HG02885 (cell line): ENCODE measurements around the gene ITPK1.

Experiments used
- ATAC-seq: cut with Tn5 transposase; IDR thresholded peaks from one replicate; pipeline ENCODE4 v1.9.1; 2021; ENCODE audit warnings: mild to moderate bottlenecking; ENCODE audit not compliant: unreplicated experiment, poor library complexity

ITPK1 gene

GRCh38 chr14:92931681-92932447 is 183.9 kb downstream of the ITPK1 start:
- ATAC-seq: no peak

DNA sequence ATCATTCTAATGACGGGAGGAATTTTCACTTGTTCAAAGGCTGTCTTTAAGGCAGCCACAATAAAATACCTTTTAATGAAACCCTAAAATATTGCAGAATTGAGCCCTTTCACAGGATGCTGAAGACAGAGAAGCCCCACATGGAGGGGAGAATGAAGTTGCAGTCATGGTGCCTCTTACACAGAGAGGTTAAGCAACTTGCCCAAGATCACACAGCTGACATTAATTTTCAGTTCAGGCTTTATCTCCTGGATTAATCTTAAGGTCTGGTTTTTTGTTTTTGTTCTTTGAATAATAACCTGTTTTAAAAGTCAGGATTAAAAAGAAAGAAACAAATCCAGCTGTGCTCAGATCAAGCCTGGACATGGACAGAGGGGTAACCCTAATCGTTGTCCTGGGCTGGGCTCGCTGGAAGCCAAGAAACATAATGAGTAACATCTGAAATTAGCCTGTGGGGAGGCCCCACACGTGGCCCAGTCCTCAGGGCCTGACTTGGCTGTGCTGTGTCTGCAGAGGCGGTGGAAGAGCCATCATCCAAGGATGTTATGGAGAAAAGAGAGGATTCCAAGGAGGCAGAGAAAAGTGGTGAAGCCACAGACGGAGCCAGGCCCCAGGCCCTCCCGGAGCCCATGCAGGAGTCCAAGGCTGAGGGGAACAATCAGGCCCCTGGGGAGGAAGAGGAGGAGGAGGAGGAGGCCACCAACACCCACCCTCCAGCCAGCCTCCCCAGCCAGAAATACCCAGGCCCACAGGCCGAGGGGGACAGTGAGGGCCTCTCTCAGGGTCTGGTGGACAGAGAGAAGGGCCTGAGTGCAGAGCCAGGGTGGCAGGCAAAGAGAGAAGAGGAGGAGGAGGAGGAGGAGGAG is 184.8 kb downstream of the ITPK1 start:
- no peak for ATAC-seq

DNA sequence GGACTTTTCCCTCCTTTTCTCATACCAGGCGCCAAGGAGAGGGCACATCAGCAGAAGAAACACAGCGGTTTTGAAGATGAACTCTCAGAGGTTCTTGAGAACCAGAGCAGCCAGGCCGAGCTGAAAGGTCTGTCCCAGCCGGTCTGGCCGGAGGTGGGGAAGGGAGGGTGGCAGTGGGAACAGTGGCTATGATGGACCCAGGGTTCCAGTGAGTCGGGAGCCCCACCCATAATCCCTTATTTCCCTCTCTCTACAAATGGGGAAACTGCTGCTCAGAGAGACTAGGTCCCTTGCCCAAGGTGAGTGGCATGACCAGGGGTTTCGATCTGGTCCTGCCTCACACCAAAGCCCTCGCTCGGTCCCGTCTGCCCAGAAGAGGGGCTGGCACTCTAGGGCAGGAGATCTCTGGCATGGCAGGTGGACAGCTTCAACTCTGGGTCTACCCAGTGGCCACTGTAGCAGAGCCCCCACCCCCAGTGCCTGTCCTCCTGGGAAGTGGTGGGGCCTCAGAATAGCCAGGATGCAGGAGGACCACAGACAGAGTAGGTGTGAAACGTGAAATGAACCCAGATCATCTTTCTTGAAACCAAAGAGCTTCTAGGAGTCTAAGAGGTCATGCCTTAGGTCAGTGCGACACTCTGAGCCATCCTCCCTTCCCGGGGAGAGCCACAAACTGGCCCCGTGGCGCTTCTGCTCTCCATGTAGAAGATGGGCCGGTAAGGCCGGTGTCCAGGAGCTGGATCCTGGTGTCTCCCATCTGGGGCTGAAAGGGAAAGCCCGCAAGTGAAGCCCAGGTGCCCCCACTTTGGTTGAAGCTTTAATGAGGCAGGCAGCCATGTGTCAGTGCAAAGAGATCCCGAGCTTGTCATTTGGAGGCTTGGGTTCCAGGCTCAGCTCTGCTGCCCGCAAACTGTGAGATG is 185.8 kb downstream of the ITPK1 start:
- ATAC-seq: no peak

DNA sequence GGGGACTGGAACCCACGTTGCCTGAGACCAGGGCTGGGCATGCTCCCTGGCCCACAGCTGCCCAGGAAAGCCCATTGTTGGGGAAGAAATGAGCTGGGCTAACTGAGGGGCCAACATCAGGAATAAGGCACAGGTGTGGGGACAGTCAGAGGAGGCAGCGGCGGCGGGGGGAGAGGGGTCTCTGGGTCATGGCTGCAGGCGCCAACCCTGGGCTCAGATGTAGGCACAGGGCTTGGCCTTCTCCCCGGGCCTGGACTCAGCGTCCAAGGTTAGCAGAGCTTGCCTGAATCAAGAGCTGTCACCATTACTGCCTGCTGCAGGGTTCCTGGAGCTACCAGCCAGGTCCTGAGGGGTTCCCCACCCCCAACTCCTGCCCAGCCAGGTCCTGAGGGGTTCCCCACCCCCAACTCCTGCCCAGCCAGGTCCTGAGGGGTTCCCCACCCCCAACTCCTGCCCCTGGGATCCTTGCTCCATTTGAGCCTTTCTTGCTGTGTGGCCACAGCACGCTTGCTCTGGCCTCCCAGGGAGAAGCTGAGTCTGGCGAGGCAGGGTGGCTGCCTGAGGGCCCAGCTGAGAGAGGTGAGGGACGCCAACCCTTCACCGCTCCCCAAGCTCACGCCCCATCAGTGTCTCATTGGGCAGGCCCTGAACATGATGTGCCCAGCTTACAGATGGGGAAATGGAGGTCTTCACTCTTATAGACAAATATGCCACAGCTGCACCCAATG is 186.6 kb downstream of the ITPK1 start:
- no peak for ATAC-seq

GRCh38 chr14:92928258-92928629 is 187.5 kb downstream of the ITPK1 start:
- no peak for ATAC-seq

DNA sequence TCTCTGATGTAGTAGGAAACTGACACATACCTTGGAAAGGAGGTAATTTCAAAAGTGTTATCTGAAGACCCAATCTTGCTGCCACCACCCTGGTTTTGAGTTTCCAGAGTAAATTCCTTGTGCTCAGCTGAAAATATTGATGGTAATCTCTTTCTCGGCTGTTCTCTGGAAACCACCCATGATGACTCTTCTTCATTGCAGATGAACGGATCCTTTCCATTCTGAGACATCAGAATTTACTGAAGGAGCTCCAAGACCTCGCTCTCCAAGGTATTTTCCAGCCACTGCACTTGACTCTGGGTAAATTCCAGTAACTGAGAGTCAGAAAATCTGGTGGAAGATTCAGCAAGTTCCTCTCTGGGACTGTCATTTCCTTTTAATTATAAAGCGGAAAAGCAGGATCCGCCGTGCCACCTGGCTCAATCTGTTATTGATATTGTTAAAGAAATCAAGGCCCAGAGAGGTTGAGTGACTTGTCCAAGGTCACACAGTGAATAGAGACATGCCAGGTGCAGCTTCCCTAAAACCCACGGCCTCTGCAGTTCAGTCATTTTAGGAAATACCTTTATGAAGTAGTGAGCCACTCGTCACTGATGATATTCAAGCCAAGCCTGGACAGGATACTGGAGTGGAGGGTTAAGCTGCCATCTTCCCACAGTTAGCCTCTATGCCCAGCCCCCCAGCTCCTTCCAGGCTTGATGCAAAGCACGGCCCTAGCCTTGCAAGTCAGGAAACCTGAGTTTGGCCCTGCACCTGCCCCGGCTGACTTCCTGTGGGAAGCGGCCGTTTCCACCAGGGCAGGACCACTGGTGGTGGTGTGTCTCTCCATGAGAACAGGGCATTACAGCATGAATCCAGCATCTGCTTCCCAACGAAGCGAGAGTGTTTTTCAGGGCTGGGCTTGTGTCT is 188.1 kb downstream of the ITPK1 start:
- ATAC-seq: no peak

DNA sequence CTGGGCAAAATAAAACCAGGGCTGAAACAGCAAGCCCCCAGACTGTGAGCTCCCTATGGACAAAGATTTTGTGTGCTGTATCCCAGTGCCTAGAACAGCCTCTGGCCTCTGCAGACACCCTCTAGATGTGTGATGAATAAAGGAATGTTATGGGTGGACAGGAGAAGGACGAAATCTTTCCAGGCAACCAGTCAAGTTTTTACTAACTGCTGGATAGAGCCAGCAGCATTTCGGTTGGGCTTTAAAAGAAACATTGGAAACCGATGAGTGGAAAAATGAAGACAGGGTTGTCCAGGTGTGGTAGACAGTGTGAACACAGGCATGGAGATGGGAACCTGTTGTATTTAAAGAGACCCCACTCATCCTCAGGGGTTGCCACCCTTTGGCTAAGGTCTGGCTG is 188.8 kb downstream of the ITPK1 start:
- ATAC-seq: no peak

- no peak for ATAC-seq
Measured at GRCh38 chr14:92926180-92926845, 189.4 kb downstream of the ITPK1 start.

DNA sequence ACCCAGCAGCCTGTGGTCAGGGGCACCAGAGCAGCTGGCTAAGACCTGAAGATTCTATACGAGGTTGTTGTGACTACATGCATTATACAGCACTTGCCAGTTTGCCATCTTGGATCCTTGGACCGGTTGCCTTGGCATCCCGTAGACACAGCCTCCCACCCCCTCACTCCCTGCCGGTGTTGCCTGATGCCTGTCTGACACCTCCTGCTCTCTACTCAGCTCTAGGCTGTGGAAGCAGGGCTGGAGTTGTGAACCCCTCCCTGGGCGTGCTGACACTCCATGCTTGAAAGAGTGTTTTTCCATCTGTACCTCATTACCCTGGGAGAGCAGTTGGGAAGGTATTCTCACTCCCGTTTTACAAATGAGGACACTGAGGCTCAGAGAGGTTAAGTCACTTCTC is 190.3 kb downstream of the ITPK1 start:
- ATAC-seq: no peak

DNA sequence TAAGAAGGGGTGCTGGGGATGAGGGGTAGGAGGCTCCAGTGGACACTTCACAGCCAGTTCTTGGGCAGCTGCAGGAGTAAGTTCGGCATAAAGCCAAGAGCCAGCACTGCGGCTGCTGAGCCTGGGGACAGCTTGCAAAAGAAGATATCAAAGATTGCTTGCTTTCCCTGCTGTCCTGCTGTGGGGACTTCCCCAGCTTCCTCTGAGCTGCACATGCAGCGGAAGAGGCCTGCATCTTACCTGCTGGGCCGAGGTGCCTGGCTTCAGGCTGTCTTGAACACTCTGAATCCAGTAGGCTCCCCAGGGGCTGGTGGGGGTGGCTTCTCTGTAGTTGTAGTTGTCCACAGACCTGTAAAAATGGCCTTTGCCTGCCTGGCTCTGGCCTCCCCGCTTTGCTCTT is 191.5 kb downstream of the ITPK1 start:
- no peak for ATAC-seq

GRCh38 chr14:92923744-92924103 is 192.0 kb downstream of the ITPK1 start:
- no peak for ATAC-seq

GRCh38 chr14:92922883-92923743 is 192.6 kb downstream of the ITPK1 start, which contains the start of gene CHGA:
Gene CHGA (plus strand): TSS chr14:92923150. CDS start chr14:92923360, 210 bp downstream.
- no peak for ATAC-seq

- no peak for ATAC-seq
Measured at GRCh38 chr14:92922155-92922735, 193.5 kb downstream of the ITPK1 start.

- no peak for ATAC-seq
Measured at GRCh38 chr14:92920001-92920400, 195.7 kb downstream of the ITPK1 start.

- ATAC-seq: no peak
Measured at GRCh38 chr14:92917956-92918355, 197.8 kb downstream of the ITPK1 start.

DNA sequence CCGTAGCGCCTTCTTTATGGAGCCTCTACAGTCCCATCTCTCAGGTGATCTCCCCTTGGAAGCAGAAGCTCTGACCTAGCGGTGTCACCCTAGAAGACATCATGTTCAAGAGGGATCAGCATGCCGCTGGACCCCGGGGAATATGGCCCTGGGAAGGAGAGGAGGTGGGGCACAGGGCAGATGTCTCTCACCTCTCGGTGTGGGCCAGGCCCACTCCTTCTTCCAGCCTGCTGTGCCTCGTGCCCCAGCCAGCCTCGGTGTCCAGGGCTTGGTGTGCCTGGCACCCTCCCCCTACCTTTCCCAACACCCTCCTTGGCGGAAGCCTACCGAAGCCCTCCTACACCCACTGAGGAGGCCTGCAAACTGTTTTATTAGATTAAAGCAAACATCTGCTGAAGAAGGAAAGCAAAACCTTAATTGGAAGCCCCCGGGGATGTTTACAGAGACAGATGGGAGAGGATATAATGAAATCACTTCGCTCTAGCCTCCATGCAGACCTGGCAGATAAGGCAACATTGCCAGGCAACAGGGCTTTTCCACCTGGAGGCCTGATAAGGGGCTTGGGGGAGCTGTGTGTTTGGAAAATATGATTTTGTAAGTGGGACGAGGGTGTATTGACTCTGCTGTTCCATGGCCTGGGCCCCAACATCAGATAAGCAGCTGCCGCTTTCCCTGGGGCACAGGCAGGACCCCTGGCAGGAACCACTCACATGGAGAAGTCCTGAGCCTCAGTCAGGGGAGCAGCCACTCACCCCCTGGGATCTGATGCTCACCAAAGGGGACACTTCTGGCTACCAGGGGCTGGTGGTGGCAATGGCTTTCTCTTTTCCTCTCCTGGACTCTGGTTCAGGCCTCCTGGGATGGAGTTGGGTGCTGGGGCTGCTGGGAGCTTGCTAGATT is 198.4 kb downstream of the ITPK1 start:
- ATAC-seq: no peak
